ENCODE measurements around the gene CCDC30.
"Not testable (repeated sequence)": the region's sequence is repeated elsewhere in the genome, so short reads cannot be mapped to it uniquely, and the experiment has no call there.

The CCDC30 gene

GRCh38 chr1:42454403-42454802 lies 8.7 kb upstream of the CCDC30 start:
- no peak for DNase-seq

DNA sequence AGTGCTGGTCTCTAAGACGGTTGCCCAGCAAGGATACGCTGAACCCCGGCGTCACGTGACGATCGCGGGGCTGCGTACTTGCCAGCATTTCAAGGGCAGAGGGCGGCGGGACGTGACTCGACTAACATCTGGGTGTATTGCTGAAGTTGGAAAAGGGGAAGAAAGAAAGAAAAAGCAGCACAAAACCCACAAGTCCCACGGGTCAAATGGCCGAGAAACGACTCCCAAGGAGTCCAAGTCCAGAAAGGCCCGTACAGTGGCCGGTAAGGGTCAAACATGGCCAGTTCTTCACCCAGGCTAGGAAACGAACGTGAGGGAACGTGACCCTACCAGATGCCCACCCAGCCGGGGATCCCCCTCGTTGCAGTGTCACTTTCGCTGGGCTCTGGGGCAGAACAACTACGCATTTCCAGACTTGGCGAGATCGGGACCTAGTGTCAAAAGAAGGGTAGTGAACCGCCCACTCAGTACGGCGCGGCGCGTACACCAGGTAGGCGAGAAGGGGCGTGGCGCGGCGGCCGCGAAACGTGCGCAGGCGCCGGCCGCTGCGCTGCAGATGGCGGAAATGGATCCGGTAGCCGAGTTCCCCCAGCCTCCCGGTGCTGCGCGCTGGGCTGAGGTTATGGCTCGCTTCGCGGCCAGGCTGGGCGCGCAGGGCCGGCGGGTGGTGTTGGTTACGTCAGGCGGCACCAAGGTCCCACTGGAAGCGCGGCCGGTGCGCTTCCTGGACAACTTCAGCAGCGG lies 6.9 kb upstream of the CCDC30 start, which contains the start of the genes PPCS and ZMYND12:
PPCS (plus strand) TSS at position 534 of the 744 bp plus-strand sequence; CDS start at position 557, 23 bp downstream.
ZMYND12 (minus strand) TSS at position 13 of the 744 bp plus-strand sequence. CDS start 25 bp downstream, outside the sequence.
- DNase-seq: peak; percentile 78 to 82

- peak; percentile 36 to 76 for DNase-seq
Observed at GRCh38 chr1:42456754-42457089, 6.4 kb upstream of the CCDC30 start.

GRCh38 chr1:42461196-42461595 lies 1.9 kb upstream of the CCDC30 start:
- DNase-seq: no peak

- no peak for DNase-seq
Observed at GRCh38 chr1:42463921-42464320, 835 bp downstream of the CCDC30 start.

DNA sequence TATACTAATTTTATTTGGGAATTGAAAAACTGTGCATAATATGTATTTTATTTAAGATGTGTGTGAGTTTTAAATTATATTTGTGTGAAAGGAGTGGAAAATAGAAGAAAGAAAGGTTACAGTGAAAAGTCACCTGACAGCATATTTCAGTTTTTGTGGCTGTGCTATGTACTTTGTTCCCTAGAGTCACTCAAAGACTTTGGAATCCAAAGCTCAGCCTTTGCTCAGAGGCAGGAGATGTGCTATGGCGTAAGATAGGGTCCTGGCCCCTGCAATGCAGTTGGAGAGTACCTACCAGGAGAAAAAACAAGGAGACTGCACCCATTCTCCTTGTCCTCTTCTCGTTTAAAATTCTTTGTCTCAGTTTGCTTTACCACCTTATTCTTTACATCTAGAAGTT lies 2.9 kb downstream of the CCDC30 start:
- no peak for DNase-seq

DNA sequence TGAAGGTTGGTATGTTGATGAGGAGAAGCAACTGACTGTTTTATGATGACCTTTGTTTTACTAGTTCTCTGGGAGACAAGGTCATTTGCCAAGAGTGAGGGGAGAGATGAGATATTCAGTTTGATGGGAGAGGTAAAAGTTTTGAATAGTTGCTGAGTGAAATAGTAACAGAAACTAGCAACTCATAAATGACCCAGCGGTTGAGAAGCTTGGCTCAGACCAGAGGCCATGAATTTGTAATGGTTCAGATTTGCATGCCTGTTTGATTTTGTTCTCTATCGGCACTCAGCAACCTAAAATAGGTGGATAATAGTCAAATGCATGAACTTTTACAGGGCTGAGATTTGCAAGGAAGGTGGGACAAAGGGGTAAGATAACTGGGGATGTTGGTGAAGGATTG lies 6.6 kb downstream of the CCDC30 start:
- DNase-seq: no peak

DNA sequence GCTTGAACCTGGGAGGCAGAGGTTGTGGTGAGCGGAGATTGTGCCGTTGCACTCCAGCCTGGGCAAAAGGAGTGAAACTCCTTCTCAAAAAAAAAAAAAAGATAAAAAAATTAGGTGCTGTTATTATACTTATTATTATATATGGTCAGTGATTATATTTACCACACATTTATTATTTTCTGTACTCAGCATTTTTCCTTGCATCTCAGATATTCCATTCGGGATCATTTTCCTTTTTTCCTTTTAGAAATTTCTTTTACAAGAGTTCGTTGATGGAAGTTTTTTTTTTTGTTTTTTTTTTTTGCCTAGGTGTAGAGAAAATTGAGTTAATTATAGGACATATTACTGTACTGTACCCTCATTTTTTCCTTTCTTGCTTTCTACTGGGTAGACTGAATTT lies 13.5 kb downstream of the CCDC30 start:
- no peak for DNase-seq

GRCh38 chr1:42477354-42477753 lies 14.3 kb downstream of the CCDC30 start:
- not testable (repeated sequence) for DNase-seq

DNA sequence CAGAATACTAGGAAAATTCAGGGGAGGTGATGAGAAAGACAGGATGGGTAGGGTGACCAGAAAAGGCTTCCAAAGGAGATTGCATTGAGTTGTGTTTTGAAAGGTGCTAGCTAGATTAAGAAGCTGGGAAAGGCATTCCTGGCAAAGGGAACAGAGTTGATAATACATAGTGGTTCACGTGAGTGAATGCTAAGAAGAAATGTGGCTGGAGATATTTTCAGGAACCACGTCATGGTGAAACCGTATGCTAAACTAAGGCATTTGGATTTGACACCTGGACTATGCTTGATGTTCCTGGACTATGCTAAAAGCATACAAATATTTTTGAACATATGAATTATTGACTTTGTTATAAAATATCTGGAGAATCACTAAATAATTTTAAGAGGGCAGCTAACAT lies 14.7 kb downstream of the CCDC30 start:
- no peak for DNase-seq

GRCh38 chr1:42479621-42480020 lies 16.5 kb downstream of the CCDC30 start:
- no peak for DNase-seq

- DNase-seq: no peak
Observed at GRCh38 chr1:42480921-42481320, 17.8 kb downstream of the CCDC30 start.

DNA sequence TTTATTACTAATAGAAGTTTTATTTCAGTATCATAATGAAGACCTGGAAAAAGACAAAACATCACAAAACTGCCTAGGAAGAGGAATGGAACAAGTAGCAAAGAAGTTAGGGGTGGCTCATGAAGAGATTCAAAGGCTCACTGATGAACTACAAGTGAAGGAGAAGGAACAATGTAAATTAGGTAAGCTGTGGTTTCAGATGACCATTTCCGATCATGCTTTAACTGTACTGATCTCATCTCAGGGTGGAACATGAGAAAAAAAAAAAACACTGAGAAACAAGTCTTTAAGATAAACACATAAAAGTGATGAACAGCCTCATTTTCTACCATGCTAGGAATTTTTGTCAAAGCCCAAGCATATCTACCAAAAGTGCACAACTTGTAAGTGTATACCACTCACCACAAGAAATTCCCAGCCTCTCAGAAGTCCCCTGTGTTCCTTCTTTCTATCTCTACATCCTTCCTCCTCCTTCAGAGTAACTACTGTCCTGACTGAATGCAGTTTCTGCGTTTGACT lies 19.6 kb downstream of the CCDC30 start:
- DNase-seq: no peak

GRCh38 chr1:42484382-42484781 lies 21.3 kb downstream of the CCDC30 start:
- DNase-seq: no peak

- DNase-seq: no peak
Observed at GRCh38 chr1:42490237-42490636, 27.2 kb downstream of the CCDC30 start.

DNA sequence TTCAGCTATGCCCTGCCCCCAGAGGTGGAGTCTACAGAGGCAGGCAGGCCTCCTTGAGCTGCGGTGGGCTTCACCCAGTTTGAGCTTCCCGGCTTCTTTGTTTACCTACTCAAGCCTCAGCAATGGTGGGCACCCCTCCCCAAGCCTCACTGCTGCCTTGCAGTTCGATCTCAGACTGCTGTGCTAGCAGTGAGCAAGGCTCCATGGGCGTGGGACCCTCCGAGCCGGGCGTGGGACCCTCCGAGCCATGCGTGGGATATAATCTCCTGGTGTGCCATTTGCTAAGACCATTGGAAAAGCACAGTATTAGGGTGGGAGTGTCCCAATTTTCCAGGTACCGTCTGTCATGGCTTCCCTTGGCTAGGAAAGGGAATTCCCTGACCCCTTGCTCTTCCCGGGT lies 38.9 kb downstream of the CCDC30 start:
- not testable (repeated sequence) for DNase-seq

DNA sequence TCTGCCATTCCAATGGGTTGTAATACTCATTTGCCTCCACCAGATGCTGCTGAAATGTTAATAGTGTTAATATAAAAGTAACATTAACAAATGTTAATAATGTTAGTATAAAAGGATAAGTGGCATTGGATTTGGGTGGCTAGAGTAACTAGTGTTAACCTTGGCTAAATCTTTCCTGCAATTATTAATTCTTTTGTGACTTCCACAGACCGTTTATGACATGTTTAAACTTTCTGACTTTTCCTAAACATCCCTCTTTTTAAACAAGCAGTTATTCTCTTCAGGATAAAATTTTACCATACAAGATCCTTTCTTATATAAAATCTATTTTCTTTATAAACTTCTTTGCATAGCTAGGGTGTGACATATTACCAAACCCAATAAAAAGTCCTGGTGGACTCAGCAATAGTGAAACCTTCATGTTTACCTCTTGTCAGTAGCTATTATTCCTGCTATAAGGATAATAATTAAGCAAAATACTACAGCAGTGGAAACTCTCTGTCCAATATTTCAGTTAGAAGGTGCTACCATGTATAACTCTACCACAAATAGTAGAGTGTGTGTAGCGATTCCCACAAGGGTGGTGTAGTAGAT lies 41.5 kb downstream of the CCDC30 start:
- no peak for DNase-seq

DNA sequence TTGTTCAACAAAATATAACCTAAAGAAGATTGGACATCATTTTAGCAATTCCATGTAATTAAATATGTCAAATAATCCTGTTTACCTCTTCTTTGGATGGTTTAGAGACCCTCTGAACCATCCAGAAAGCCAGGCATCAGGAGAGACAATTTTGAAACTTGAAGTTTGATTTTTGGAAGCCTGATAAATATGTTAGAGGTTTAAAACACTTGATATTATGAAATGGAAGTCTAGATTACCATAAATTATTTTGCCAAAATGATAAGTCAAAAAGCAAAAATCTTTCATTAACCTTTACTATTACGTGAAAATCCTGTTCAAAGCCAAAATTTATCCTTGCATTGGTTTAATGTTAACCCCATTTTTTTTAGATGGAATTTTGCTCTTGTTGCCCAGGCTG lies 43.5 kb downstream of the CCDC30 start:
- no peak for DNase-seq

DNA sequence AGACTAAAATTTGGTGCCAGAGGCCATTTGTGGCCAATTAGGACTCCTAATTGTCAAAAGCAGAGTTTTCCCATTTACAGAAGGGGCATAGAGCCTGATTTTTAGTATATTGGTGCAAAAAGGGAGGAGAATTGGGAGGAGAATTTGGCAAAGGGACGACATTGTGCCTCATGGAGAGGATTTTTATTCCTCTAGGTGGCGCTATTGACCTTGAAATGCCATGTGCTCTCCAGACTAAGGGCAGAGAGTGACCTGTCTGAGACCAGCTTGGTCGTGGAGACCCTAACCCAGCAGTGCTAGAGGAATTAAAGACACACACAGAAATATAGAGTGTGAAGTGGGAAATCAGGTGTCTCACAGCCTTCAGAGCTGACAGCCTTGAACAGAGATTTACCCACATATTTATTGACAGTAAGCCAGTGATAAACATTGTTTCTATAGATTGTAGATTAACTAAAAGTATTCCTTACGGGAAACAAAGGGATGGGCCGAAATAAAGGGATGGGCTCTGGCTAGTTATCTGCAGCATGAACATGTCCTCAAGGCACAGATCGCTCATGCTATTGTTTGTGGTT lies 48.6 kb downstream of the CCDC30 start:
- not testable (repeated sequence) for DNase-seq

DNA sequence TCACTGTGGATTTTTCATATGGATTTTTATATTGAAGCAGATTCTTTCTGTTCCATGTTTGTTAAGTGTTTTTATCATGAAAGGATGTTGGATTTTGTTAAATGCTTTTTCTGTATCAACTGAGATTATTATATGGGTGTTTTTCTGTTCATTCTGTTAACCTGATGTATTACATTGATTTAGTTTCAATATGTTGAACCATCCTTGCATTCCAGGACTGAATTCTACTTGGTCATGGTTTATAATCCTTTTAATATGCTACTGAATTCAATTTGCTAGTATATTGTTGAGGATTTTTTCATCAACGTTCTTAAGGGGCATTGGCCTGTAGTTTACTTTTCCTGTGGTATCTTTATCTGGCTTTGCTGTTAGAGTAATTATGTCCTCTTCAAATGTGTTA lies 55.8 kb downstream of the CCDC30 start:
- DNase-seq: no peak

GRCh38 chr1:42523171-42523570 lies 60.1 kb downstream of the CCDC30 start:
- DNase-seq: no peak

DNA sequence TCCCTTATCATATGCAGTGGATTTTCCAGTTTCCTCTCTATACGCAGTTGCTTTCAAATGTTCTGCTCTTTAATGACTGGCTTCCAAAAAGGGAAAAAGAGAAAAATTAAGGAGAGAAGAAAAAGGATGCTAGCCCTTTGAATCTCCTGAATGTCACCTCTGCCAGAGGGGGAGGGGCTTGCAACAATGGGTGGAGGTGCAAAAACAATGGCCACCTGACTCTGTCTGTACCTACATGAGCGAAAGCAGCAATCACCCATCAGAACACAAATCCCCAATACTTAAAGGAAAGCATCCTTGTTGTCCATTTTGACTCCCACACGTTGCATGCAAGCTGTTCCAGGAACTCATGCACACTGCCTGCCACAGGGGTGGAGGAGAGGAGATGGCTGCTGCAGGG lies 61.2 kb downstream of the CCDC30 start:
- no peak for DNase-seq

- peak in 1 of 2 donors; percentile 28 for DNase-seq
Observed at GRCh38 chr1:42529724-42530181, 66.7 kb downstream of the CCDC30 start.

- DNase-seq: no peak
Observed at GRCh38 chr1:42531043-42531442, 68.0 kb downstream of the CCDC30 start.

All from bone marrow (tissue), 2 donors.